GM18873 (cell line): ENCODE measurements around the gene FAM25G.

Experiments
- ATAC-seq: cut with Tn5 transposase; IDR thresholded peaks from one replicate; pipeline ENCODE4 v1.9.1; 2021; ENCODE audit warnings: mild to moderate bottlenecking, moderate library complexity, moderate number of reproducible peaks; ENCODE audit not compliant: unreplicated experiment, low FRiP score

FAM25G gene

GRCh38 chr10:47449979-47450378 lies 41.5 kb downstream of the FAM25G start:
- no peak for ATAC-seq

- ATAC-seq: no peak
Measured at GRCh38 chr10:47449102-47449978, 42.2 kb downstream of the FAM25G start.

DNA sequence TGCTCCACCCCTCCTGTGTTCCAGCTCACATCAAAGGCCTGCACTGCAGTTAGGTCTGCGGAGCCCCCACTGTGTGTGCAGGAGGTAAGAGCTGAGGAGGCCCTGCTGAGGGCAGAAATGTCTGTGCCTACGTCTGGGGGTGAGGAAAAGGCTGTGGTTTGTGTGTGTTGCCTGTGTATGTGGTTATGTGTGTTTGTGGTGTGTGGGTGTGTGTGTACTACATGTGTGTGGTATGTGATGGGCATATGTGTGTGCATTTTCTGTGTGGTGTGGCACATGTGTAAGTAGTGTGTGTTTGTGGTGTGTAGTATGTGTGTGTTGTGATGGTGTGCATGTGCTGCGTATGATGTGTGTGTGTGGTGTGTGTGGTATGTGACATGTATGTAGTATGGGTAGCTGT lies 43.8 kb downstream of the FAM25G start:
- no peak for ATAC-seq

DNA sequence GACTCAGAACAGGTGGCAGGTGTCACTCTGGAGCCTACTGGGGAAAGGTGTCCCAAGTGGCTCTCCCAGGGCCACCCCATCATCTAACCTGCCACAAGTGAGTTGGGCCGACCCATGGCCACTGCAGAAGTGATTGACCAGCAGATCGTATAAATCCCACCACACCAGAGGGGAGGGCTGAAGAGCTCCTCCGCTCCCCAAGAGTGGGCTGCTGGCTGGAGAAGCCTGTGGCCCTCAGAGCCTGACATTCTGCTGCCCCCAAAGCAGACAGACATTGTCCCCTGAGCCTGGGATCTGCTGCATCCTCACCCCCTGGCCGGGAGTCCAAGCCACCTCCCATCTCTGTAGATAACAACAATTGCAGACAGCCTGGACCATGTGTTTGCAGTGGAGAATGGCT lies 44.3 kb downstream of the FAM25G start:
- no peak for ATAC-seq

- ATAC-seq: no peak
Measured at GRCh38 chr10:47445720-47446119, 45.8 kb downstream of the FAM25G start.

- ATAC-seq: no peak
Measured at GRCh38 chr10:47444047-47444446, 47.5 kb downstream of the FAM25G start.

- ATAC-seq: no peak
Measured at GRCh38 chr10:47443145-47443544, 48.4 kb downstream of the FAM25G start.

DNA sequence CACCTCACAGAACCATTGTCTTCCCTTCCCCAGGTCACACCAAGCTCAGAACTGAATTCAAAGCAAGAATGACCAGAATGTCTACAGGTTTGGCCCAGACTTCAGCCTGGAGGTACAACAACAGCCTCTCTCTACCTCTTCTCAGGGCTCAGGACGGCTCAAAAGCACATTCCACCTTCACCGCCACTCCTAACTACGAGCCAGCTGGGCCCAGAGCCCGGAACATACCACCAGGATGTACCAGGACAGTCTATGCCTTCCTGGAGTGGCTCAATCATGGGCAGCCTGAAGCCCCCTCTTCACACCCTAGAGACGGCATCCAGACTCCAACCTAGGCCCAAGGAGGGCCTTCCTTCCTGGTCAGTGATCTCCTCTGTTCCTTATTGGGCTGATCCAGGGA lies 49.1 kb downstream of the FAM25G start:
- ATAC-seq: no peak

GRCh38 chr10:47441938-47442337 lies 49.6 kb downstream of the FAM25G start:
- ATAC-seq: no peak

DNA sequence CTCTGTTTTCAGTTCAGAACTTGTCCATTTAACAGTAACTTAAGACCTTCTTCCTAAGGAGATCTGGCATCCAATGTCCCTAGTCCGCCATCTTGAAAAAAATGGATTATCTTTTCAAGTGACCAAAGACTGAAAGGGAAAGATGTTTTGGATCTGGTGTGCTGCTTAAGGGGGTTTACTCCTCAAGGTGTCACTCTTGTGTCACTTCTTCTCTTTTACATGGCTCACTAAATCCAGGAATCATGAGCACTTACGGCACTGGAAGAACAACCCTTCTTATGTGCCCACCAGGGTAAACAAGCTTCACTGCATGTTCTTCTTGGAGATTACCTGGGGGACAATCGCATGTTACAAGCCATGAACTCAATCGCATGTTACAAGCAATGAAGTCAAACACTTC lies 51.3 kb downstream of the FAM25G start:
- no peak for ATAC-seq

- no peak for ATAC-seq
Measured at GRCh38 chr10:47438857-47439474, 52.5 kb downstream of the FAM25G start.
